SIG-M5 treated with dmso at 0.1 percent for 504 hours (cell line): ENCODE results near the gene ZIC2.
"Not testable (repeated sequence)": the region's sequence is repeated elsewhere in the genome, so short reads cannot be mapped to it uniquely, and the experiment has no call there.

ENCODE experiments used
- DNase-seq: peaks from one replicate; lab custom pipeline; 2025; ENCODE audit not compliant: unreplicated experiment; lab: John Stamatoyannopoulos, UW

ZIC2 gene

GRCh38 chr13:99998261-99998660 is 16.7 kb downstream of the ZIC2 start:
- DNase-seq = no peak

- DNase-seq = no peak
Measured at GRCh38 chr13:100014621-100015020, 33.0 kb downstream of the ZIC2 start.

GRCh38 chr13:100019780-100020356 is 38.3 kb downstream of the ZIC2 start:
- no peak for DNase-seq

- DNase-seq = no peak
Measured at GRCh38 chr13:100022798-100023197, 41.2 kb downstream of the ZIC2 start.

- DNase-seq = no peak
Measured at GRCh38 chr13:100024023-100024422, 42.4 kb downstream of the ZIC2 start.

- no peak for DNase-seq
Measured at GRCh38 chr13:100029933-100030332, 48.3 kb downstream of the ZIC2 start.

GRCh38 chr13:100032642-100033041 is 51.1 kb downstream of the ZIC2 start:
- DNase-seq = not testable (repeated sequence)

GRCh38 chr13:100035936-100036335 is 54.4 kb downstream of the ZIC2 start:
- no peak for DNase-seq
